Suppressor macrophage treated with lipopolysaccharide for 4 hours (primary cell): Measurements from ENCODE around the gene WFIKKN2.
"Not testable (repeated sequence)": the region's sequence is repeated elsewhere in the genome, so short reads cannot be mapped to it uniquely, and the experiment has no call there.

ENCODE experiments used
- DNase-seq: peaks from one replicate; pipeline ENCODE4 v3.0.0-alpha.2; 2020

WFIKKN2 gene

DNA sequence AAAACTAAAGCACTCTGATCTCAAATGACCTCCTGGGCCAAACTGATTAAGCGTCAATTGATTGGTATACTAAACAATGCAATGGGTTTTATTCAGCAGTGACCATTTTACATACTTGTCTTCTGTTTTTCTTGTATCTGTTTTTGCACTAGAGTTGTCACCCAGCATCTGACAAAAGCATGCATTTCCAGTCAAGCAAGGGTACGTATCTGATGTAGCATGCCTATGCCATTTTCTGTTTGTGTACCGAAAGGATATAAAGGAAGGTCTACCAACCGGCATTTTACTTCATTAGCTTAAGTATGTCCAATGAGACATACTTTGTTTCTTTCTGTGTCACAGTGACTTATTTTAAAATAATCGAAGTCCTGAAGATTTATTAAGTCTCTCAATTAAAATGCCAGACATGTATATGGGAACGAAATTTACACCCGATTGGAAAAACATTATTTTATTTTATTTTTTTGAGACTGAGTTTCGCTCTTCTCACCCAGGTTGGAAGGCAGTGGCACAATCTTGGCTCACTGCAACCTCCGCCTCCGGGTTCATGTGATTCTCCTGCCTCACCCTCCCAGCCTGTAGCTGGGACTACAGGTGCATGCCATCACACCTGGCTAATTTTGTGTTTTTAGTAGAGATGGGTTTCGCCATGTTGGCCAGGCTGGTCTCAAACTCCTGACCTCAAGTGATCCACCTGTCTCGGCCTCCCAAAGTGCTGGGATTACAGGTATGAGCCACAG lies 23.3 kb downstream of the WFIKKN2 start:
- DNase-seq: no peak

DNA sequence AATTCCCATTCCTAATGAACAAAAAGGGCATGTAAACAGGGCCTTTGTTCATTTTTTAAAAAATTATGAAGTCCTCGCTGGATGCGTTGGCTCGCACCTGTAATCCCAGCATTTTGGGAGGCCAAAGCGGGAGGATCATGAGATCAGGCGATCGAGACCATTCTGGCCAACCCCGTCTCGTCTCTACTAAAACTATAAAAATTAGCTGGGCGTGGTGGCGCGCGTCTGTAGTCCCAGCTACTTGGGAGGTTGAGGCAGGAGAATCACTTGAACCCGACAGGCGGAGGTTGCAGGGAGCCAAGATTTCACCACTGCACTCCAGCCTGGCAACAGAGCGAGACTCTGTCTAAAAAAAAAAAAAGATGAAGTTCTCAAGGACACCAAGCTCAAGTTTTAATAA lies 24.3 kb downstream of the WFIKKN2 start:
- DNase-seq: not testable (repeated sequence)

DNA sequence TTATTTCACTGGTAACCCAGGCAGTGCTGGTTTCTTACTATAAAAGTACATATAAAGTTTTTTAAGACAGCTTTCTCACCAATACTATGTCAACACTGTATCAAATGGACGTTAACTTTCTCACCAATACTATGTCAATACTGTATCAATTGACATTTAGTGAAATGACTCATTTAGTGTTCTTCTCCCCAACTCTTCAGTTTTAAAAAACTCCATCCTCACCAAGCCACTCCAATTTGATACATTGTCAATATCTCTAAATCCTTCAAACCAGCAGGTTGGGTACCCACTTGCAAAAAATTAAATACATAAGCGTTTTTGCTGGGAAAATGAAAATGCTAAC lies 25.9 kb downstream of the WFIKKN2 start:
- DNase-seq: no peak

DNA sequence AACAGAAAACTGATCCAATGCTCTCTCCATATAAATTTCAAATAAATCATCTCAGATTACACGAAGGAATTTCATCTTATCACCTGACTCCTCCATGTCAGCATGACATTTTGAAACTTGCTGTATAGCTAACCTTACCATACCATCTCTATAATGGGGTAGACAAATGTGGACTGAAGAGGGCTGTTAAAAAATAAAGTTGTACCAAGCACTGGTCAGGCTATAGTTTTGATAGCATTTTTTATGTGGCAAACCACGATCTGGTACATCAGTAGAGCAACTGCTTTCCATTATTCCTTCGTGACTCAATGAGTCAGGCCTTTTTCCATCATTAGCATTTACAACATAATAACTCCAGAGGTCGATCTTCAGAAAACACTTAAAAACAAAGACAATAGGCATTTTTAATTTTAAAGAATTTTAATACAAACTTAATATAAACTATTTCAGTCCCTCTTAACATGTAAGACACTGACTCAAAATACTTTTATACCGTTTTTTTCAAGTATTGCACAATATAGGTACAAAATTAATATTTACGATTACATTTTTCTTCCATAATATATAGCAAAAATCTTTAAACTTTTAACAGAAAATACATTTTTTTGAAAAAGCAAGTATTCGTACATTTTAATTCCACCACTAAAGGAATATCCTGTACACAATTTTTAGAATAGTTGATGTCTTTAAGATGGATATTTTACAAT lies 26.6 kb downstream of the WFIKKN2 start:
- DNase-seq: no peak

DNA sequence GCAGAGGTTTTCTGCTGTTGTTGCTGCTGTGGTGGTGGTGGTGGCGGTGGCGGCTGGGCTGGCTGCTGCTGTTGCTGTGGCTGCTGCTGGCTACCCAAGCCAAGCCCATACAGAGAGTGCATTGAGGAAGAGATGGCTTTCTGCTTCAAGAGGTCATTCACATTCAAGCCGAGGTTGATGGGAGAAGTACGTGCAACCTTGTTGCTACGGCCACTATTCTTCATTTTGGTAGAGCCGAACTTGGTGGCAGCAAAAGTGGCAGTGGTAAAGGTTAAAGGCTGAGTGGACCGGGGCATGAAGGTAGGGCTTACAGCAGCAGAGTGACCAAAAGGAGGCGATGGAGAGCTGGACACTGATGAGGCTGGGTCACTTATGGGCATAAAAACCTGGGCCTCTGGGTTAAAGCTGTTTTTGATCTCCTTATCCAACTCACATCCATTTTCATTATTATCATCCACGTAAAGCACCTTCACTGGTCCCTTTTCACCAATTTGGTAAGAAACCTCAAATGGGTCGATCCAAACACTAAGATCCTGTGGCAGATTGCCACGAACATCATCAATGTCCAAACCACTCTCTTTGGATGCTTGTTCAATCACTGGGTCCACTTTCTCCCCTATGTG lies 27.9 kb downstream of the WFIKKN2 start:
- DNase-seq: peak; percentile 71

DNA sequence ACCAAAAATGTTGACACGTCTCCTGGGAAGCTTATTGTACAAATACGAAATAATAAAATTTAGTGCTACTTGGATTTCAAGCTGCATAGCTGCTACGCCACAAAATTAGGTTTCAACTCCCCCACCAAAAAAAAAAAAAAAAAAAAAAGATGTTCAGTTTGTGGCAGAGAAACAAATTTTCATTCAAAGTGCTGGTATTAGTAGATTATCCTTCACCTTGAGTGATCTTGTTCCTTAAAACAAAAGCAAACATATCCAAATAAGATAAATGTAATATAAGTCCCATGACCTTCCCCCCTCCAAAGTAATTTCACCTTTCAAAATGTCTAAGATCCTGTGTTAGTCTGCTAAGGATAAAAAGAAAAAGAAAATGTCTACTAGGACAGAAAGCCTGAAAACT lies 28.5 kb downstream of the WFIKKN2 start:
- DNase-seq: no peak

DNA sequence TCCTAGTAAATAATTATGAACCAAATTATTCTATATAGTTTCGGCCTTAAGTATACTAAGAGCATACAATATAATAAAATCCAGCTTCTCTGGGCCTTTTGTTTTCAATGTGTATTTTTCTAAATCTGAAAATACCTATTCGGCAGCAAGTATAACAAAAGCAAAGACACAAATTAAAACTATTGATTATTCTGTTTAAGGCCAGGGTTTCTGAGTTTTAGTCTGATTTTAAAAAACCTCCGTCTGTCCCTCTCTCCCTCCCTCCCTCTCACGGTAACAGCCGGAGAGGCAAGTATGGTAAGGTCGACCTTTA lies 29.3 kb downstream of the WFIKKN2 start:
- peak; percentile 39 for DNase-seq

DNA sequence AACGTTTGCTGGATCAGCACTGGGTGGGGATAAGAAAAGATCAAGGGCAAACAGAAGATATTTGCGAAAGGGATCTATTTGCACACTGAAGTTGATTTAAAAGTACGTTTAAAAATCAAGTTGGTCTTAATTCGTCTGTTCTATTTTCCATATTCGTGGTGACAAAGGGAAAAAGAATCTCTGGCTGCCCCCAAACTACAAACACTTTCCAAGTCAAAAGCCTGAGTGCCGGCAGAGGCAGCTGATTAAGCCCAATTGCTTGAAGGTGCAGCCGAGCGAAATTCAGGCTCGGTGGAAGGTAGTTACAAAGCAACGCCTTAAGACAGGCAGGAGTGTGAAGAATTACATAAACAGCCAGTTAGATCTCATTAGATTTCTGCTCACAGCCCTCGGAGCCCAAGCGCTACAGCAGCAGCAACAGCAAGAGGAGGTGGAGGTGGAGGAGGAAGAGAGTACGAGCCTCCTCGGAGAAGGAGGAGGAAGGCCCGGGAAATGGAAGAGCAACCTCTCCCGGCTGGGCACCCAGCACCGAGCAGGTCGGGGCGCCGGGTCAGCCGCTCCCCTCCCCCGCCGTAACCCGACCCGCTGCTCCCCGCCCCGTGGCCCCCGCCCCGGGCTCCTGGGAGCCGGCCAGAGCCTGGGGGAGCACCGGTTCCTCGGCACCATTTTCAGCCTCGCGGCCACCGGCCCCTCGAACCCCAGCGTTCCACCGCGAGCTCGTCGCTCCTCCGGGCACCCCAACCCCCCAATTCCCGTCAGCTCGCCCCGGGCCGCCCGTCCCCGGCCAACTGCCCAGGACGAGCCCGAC lies 29.9 kb downstream of the WFIKKN2 start:
- peak; percentile 49 for DNase-seq

DNA sequence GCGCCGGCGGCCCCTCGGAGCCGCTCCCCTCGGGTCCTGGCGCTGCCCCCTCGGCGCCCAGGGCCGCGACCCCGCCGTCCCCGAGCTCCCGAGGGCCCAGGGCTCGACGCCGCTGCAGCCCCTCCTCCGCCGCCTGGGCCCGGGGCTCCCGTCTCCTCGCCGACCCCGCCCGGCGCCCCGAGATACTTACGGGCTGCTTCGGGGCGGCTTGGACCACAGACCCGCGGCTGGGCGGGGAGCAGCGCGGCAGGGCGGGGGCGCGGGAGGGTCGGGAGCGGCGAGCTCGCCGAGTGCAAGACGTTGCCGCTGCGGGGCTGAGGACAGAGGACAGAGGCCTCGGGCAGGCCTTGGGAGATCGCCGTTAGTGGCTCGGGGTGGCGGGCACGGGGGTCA lies 30.5 kb downstream of the WFIKKN2 start:
- no peak for DNase-seq

DNA sequence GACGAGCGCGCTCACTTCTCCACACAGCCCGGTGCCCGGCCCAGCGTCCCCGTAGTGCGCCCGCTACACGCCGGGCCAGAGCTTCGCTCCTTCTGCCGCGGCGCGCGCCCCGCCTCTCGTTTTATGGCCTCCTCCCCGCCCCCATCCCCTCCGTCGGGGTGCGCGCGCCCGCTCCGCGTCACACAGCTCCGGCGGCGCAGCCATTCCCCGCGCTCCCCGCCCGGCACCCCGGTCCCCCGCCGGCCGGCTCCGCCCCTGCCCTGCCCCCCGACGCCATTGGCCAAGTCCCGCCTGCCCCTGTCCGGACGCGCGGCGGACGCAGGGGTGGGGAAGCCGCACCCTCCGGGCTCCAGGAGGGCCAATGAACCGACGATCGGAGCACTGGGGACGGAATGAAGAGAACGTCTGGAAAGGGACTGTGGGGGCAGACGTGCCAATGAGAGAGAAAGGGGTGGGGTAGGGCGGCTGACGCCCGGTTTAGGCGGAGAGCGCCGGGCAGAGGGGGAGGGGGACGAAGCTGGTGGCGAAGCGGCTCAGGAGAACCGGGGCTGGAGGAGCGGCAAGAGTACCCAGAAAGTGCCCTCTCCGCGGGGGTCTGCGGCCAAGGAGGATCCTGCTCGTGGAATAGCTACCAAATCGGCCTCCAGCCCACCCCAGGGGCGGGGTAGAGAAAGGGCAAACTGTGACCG lies 31.0 kb downstream of the WFIKKN2 start, which contains the start of gene TOB1:
TSS of gene TOB1 (minus strand) at position 94 of the 689 bp plus-strand sequence. CDS start 2,337 bp downstream, outside the sequence.
- peak; percentile 99 for DNase-seq

DNA sequence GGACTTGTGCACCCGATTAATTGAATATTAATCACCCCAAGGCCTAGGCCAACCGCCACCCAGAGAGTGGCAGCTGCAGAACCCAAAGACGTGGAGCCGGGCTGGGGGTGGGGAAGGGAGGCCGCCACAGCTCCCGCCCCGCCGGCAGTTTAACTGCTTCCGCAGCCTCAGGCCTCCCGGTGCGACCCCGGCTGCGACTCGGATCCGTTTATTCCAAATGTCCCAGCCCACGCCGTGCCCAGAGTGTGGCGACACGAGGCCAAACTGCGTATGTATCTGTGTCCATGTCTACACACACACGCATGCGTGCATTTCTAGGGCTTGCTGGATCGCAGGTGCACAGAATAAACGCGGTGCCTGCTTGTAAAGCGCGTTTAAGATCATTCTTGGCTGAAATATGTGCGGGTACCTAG lies 31.6 kb downstream of the WFIKKN2 start:
- DNase-seq: peak; percentile 66

DNA sequence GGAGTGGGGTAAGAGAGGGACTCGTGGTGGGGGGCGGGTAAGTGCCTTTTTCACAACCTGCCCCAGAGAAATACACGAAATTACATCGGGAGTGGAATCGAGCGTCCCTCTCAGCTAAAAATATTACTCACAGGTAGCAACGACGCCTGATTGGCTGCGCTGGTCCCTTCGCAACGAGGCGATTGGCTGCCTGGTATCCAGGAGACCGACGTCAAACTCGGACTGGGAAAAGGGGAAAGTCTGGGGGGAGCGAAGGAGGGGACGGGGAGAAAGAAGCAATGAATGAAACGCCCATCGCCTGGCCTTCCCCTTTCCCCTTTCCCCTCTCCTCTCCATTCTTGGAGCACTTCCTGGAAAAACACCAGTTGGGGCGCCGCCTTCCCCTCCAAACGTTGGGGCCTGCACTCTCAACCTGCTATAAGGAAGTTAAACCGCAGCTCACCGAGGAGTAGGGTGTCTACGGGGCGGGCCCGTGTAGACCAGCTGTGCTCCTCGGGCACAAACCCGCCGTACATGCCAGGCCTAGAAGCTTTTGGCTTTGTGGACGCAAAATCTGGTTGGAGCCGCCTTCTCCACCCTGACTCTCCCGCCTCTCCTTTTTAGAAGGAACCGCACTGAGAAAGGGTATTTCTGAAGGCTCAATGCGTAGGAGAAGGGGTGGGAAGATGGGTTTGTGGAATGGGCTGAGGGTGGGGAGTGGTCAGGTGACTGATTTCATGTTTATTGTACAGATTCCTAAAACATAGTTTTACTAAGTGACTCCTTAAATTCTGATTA lies 32.2 kb downstream of the WFIKKN2 start:
- DNase-seq: peak; percentile 93

DNA sequence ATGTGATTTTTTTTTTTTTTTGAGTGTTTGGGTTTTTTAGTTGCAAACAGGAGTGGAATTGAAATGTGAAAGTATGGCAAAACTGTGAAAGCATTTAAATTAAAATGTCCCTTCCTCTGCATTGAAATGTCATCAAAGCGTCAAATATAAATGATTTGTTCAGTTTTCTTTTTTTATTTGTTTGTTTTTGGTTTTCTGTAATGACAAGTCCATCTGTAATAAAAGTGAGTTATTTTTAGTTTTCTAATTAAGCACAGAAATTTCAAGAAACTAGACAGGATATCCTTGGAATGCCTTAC lies 32.7 kb downstream of the WFIKKN2 start:
- DNase-seq: no peak

DNA sequence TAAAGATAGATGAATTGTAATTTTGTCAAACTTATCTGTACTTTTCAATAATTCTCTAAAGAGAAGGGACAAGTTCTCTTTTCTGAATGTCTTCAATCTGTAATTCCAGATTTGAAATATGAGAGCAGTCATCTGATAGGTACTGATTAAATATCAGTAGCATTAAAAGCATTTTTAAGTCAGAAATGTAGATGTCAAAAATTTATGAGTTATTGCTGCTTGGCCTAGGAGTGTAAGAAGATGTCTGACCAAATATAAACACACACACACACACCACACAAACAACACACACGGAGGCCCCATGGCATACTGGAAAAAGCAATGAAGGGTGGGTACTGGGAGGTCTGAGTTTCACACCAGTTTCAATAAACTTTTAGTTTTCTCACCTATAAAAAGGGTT lies 33.2 kb downstream of the WFIKKN2 start:
- DNase-seq: no peak

DNA sequence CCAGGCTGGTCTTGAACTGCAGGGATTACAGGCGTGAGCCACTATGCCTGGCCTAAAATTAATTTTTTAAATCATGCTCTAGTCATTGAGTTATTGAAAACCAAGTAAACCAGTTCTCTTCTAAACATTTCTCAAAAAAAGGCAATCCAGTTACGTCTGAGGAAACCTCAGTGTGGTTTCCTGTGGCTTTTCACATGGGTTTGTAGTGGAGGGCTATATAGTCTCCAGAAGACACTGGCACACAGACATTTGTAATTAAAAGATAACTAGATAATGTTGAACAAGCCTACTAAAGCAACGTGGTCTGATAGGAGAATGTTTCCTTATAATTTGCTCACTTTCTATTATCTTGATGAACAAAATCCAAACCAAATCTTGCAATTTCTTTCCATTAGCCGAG lies 36.0 kb downstream of the WFIKKN2 start:
- DNase-seq: no peak

DNA sequence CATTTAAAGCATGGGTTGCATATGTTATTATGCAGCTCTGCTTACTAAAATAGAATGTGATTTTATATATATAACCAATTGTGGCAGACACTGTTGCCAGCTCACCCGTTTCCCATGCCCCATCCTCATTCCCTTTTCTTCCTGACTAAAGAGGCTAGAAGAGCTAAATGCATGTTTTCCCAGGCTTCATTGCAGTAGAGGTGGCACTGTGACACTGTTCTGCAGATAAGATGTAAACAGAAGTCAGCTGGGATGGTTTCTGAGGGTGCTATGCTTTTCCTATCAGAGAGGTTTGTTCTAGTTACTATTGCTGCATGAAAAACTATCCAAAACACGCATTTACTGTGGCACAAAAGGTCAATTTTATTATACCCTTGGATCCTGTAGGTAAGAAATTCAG lies 36.5 kb downstream of the WFIKKN2 start:
- DNase-seq: no peak

DNA sequence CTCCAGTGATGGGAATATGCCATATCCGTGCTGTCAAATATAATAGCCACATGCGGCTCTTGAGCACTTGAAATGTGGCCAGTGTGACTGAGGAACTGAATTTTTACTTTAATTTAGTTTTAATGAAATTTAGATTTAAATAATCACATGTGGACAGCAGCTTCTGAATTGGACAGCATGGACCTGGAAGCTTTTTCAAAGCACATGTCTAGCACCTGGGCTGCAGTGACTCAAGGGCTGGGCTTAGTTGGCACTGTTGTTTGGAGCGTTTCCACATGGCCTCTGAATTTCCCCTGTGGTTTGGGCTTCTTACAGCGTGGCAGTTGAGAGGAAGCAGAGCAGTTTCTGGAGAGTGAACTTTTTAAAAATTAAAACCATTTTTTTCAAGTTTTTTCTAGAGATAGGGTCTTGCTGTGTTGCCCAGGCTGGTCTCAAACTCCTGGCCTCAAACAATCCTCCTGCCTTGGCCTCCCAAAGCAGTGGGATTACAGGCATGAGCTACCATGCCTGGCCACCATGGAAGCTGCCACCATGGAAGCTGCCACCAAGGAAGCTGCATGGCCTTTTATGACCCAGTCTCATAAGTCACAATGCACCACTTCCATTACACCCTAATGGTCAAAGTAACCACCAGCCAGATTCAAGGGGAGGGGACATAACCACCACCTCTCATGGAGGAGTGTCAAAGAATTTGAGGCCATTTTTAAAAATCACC lies 37.5 kb downstream of the WFIKKN2 start:
- peak; percentile 51 for DNase-seq

DNA sequence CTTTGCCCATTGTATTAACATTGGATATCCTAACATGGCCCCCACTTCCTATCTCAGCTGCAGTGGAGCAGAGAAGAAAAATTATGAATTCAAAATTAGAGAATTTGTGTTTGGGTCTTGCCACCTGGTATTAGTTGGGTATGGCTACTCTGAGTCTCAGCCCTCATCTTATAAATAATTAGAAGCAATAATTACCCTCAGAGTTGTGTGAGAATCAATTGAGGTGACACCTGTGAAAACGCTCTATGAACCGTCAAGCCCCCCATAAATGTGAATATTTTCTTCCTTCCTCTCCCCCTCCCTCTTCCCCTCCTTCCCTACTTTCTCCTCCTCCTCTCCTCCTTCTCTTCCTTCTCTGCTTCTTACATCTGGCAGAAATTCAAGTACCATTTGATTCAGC lies 39.7 kb downstream of the WFIKKN2 start:
- DNase-seq: no peak

DNA sequence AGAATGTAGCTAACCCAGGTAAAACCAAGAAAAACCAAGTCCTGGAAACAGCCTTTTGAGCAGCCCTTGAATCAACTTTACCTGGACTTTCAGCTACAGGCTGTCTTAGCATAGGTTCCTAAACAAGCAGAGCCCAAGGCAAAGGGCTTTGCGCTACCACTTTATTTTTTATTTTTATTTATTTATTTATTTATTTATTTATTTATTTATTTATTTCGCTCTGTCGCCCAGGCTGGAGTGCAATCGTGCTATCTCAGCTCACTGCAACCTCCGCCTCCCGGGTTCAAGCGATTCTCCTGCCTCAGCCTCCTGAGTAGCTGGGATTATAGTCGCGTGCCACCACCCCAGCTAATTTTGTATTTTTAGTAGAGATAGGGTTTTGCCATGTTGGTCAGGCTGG lies 41.7 kb downstream of the WFIKKN2 start:
- not testable (repeated sequence) for DNase-seq

DNA sequence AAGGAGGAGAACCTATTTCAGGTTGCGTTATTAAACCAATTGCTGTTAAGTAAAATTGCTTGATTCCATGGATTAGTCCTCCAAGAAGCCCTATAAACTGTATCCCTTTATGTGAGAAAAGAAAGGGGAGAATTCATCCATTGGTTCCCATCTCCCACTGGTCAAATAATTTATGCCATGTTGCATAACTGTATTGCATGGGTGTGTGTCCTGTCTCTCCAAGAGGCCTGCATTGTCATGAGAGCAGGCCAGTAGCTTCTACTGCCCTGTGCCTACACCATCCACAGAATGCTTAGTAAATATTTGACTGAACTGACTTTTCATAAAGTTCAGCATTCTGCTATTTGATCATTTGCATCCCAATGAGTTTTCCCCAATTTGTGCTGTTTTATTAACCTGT lies 42.5 kb downstream of the WFIKKN2 start:
- no peak for DNase-seq

DNA sequence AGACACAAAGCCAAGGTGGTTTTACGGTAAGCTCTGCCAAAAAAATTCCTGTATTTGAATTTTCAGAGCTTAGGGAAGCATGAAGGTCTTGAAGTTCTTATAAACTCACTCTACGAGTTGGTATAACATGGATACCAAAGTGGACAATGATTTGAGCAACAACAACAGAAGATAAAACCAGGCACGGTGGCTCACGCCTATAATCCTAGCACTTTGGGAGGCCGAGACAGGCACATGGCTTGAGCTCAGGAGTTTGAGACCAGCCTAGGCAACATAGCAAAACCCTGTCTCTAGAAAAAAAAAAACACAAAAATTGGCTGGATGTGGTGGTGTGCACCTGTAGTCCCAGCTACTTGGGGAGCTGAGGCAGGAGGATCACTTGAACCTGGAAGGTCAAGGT lies 43.7 kb downstream of the WFIKKN2 start:
- no peak for DNase-seq

DNA sequence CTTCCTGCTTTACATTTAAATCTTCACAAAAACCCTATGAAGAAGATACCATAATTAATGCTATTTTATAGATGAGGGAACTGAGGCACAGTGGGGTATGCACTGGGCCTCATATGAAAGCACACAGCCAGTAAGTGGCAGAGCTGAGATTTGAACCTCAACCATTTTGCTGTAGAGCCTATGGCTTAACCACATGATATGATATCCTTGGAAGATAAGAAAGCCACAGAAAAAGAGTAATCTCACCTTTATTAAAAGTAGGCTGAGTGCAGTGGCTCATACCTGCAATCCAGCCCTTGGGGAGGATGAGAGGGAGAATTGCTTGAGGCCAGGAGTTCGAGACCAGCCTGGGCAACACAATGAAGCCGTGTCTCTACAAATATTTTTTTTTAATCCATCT lies 45.8 kb downstream of the WFIKKN2 start:
- no peak for DNase-seq
